ENCODE results near the gene TYSND1.
A peak's percentile ranks its signal among the peaks of the same experiment; 100 is the strongest.
"Not testable (repeated sequence)": the region's sequence is repeated elsewhere in the genome, so short reads cannot be mapped to it uniquely, and the experiment has no call there.

The TYSND1 gene, protein sequence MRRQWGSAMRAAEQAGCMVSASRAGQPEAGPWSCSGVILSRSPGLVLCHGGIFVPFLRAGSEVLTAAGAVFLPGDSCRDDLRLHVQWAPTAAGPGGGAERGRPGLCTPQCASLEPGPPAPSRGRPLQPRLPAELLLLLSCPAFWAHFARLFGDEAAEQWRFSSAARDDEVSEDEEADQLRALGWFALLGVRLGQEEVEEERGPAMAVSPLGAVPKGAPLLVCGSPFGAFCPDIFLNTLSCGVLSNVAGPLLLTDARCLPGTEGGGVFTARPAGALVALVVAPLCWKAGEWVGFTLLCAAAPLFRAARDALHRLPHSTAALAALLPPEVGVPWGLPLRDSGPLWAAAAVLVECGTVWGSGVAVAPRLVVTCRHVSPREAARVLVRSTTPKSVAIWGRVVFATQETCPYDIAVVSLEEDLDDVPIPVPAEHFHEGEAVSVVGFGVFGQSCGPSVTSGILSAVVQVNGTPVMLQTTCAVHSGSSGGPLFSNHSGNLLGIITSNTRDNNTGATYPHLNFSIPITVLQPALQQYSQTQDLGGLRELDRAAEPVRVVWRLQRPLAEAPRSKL

GRCh38 chr10:70146489-70147258 is at the start of gene TYSND1:
TYSND1 (minus strand) TSS chr10:70146700; CDS start chr10:70146586, 114 bp downstream.
- peak; percentile 83 to 86 for ATAC-seq

GRCh38 chr10:70193391-70193844 is 46.9 kb upstream of the TYSND1 start:
- no peak for ATAC-seq

DNA sequence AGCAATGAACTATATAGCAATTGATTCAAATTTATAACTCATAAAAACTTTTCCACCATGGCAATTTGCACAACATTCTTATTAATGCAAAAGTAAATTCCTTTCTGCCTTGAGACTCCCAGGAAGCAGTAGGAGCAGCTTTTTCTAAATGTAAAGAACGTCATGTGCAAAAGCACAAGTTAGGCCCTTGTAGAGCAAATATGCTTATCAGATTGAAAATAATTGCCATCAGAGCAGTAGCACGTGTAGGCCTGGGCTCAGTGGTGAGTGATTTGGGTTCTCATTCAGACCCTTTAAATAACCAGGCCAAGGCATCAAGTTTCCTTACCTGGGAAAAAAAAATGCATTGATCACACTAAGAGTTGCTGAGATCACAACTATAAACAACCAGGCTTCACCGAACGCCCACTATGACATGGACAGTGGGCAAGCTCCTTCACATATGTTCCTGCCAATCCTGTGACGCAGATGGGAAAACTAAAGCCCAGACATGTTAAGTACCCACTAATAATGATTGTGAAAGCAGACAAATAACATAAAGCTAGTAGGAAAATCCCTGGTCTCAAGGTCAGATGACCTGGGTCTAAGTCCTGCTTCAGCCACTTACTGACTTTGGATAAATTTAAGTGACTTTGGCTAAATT is 45.9 kb upstream of the TYSND1 start:
- ATAC-seq: no peak

GRCh38 chr10:70191972-70192305 is 45.4 kb upstream of the TYSND1 start:
- ATAC-seq: no peak

DNA sequence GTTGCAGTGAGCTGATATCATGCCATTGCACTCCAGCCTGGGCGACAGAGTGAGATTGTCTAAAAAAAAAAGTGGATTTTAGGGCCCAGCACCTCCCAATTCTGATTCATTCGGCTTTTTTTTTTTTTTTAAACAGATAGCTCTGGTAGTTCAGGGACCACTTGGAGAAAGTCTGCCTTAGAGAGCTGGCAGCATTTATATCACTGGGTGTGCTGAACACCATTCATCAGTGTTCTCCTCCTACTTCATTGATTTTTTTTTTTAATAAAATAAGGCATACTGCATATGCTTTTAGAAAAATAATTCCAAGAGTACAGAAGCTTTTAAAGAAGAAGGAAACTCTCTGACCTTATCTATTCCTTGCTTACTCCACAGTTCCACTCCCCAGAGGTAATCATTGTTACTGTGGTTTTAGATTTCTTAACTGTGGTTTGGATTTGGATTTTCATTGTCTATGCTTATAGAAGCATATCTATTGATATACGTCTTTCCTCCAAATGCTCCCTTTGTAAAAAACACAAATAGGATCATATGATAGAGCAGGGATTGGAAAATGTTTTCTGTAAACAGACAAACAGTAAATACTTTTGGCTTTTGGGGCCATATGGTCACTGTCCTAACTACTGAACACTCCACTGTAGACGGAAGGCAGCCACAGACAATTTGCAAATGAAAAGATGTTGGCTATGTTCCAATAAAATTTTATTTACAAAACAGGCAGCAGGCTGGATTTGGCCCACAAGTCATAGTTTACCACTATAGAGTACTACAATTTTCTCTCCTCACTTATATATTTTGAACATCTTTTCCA is 44.9 kb upstream of the TYSND1 start:
- no peak for ATAC-seq

- no peak for ATAC-seq
These were observed 44.1 kb upstream of the TYSND1 start for GRCh38 chr10:70190581-70190980.

DNA sequence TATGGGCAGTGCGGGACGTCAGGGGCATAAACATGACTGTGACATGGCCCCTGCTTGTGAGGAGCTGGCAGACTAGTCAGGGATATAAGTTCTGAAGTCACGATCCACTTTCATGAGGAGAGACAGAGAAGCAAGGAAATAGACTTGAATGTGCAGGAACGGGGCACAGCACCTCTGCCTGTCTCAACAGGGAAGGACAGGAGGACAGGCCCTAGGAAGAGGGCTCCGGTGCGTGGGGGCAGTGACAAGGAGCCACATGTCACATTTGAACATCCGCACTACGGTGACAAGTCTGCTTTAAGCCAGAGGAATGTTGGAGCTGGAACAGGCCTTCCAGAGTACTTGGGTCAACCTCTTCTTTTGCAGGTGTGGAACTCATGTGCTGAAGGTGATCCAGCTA is 43.6 kb upstream of the TYSND1 start:
- no peak for ATAC-seq

DNA sequence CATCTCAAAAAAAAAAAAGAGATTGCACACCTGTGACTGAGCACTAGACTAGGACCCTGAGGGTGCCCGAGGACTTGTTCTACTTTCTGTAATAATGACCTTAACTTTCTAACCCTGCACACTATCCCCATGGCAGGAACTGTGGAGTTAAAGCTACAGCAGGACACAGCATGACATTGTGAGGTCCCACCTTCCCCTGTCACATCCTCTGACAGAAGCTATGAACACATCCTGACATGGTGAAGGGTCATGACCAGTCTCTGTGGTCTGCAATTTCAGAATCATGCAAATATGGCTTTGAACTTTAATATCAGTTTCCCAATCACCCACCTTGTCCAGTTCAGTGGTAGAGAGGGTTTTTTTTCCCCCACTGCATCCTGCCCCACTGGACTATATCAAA is 42.3 kb upstream of the TYSND1 start:
- ATAC-seq: no peak

DNA sequence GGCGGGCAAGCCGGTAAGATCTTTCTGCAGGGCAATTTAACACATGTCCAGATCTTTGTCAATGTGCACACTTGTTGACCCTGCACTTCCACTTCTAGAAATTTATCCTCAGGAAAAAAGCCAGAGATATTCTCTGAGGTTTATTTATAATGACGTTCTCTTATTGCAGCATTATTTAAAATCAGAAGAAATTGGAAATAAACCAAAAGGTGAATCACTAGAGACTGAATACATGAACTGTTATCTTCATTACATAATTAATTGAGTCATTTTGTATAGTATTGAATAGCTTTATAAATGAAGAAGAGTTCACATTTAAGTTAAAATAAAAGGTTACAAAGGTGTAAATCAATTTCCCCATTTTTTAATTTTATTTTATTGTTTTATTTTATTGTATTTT is 40.1 kb upstream of the TYSND1 start:
- ATAC-seq: no peak

DNA sequence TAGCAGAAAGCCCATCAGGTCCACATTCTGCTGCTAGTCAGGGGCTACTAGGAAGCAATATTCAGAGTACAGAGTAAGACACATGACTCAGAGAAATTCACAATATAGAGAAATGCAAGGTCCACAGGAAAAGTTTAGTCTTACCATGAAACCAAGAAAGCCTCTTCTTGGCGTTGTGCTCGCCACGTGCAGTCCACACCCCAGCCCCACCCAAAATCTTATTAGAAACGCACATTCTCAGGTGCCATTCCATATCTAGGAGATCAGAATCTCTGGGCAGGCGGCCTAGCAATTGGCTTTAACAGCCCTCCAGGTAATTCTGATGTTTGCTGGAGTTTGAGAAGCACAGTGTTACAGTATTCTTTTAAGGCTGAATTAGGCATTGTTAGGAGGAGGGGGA is 39.6 kb upstream of the TYSND1 start:
- ATAC-seq: no peak

GRCh38 chr10:70183304-70183703 is 36.8 kb upstream of the TYSND1 start:
- no peak for ATAC-seq

DNA sequence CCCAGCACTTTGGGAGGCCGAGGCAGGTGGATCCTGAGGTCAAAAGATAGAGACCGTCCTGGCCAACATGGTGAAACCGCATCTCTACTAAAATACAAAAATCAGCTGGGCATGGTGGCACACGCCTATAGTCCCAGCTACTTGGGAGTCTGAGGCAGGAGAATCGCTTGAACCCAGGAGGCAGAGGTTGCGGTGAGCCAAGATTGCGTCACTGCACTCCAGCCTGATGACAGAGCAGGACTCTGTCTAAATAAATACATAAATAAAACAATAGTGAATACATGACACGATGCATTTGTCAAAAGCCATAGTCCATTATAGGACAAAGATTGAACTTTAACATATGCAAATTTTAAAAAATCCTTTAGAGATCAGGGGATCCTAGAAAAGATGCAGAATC is 32.7 kb upstream of the TYSND1 start:
- ATAC-seq: not testable (repeated sequence)

GRCh38 chr10:70178139-70178725 is 31.7 kb upstream of the TYSND1 start:
- no peak for ATAC-seq

DNA sequence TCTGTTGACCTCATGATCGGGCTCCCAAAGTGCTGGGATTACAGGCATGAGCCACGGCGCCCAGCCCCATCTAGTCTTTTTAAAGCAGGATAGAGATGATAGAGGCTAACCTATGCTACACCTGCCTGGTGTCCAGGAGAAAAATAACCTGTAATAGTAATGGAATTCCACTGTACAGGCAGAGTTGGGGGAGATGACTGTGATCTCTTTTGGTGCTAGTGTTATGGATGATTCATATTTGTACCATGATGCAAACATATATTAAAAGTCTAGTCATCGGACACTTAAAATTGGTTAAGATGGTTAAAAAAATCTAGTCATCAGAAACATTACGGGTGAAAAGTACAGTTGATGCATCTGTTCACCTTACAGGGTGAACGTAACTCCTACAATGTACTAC is 29.9 kb upstream of the TYSND1 start:
- no peak for ATAC-seq

- no peak for ATAC-seq
These were observed 29.0 kb upstream of the TYSND1 start for GRCh38 chr10:70175516-70175915.

- ATAC-seq: no peak
These were observed 27.7 kb upstream of the TYSND1 start for GRCh38 chr10:70174058-70174741.

- ATAC-seq: peak; percentile 11 to 21
These were observed 23.3 kb upstream of the TYSND1 start for GRCh38 chr10:70169649-70170364.

DNA sequence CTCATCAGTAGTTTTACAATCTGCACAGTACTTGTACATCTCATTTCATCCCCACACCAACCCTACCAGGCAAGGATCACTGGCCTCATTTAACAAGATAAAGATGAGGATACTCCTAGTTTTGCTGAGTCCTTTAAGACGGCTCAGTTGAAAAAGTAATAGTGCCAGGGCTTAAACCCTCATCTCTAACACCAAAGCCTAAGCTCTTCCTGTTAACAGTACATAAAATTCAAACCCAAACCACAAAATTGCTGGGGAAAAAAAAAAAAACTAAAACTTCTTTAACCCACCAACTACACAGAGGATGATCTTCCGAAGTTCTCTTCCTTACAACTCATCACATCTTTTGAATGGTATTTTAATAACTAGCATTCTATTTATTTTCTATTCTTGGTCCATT is 22.5 kb upstream of the TYSND1 start:
- no peak for ATAC-seq

GRCh38 chr10:70167246-70167645 is 20.7 kb upstream of the TYSND1 start:
- no peak for ATAC-seq

DNA sequence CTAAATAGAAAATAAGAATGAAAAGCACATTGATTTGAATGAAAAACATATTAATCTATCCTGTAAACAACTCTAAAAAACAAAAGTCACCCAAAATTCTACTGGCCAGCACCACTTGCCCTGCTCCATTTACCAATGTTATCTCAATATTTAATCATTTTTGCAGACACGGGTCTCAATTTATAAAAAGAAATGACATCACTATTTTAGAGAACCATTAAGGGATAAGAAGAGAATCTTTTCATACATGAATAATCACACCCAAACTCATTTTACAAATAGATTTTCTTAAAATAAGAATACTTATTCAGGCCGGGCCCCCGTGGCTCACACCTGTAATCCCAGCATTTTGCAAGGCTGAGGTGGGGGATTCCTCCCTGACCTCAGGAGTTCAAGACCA is 19.9 kb upstream of the TYSND1 start:
- no peak for ATAC-seq

- ATAC-seq: no peak
These were observed 17.7 kb upstream of the TYSND1 start for GRCh38 chr10:70164163-70164562.
